Measurements from ENCODE around the gene CYP4F11. TPM values are rescaled to one million over a fixed set of nuclear protein-coding genes. Genes with fewer than 3 reads are reported as not detected.
A peak's percentile ranks its signal among the peaks of the same experiment; 100 is the strongest.
"Not testable (repeated sequence)": the region's sequence is repeated elsewhere in the genome, so short reads cannot be mapped to it uniquely, and the experiment has no call there.

The CYP4F11 gene
- total RNA-seq, 1 donor from 2014 or later: 2.6 TPM

GRCh38 chr19:15883329-15883728, 51.0 kb downstream of the CYP4F11 start:
- not testable (repeated sequence) for DNase-seq (ENCODE audit: low read depth)

GRCh38 chr19:15874821-15875474, 59.4 kb downstream of the CYP4F11 start:
- no peak for DNase-seq (ENCODE audit: low read depth)

- DNase-seq (ENCODE audit: low read depth): not testable (repeated sequence)
These were observed 60.6 kb downstream of the CYP4F11 start for GRCh38 chr19:15873771-15874170.

GRCh38 chr19:15871570-15871969, 62.8 kb downstream of the CYP4F11 start:
- DNase-seq (ENCODE audit: low read depth): no peak

GRCh38 chr19:15869873-15870272, 64.5 kb downstream of the CYP4F11 start:
- DNase-seq (ENCODE audit: low read depth): no peak

- DNase-seq (ENCODE audit: low read depth): peak; percentile 59
These were observed 65.2 kb downstream of the CYP4F11 start for GRCh38 chr19:15869109-15869555.

- peak; percentile 41 for DNase-seq (ENCODE audit: low read depth)
These were observed 67.7 kb downstream of the CYP4F11 start for GRCh38 chr19:15866636-15867035.

GRCh38 chr19:15864824-15865223, 69.5 kb downstream of the CYP4F11 start:
- DNase-seq (ENCODE audit: low read depth): no peak

GRCh38 chr19:15863272-15863671, 71.1 kb downstream of the CYP4F11 start:
- peak; percentile 49 for DNase-seq (ENCODE audit: low read depth)

- no peak for DNase-seq (ENCODE audit: low read depth)
These were observed 71.9 kb downstream of the CYP4F11 start for GRCh38 chr19:15862444-15862843.

Other genes starting within 250 kb of the CYP4F11 start
- not detected in 2 replicates for gene OR10H2, start 206.5 kb downstream of the CYP4F11 start, total RNA-seq
- not detected in 2 replicates for gene OR10H3, start 196.5 kb downstream of the CYP4F11 start, total RNA-seq
- not detected in 2 replicates for gene OR10H5, start 146.9 kb downstream of the CYP4F11 start, total RNA-seq
- gene OR10H1, start 118.9 kb downstream of the CYP4F11 start, total RNA-seq: 0.45 and 1.7 TPM in 2 replicates
- 0.05 and 1.9 TPM in 2 replicates for gene CYP4F2, start 36.5 kb downstream of the CYP4F11 start, total RNA-seq
- gene OR10H4, start 14.5 kb upstream of the CYP4F11 start, total RNA-seq: not detected in 2 replicates
- gene TPM4, start 142.0 kb upstream of the CYP4F11 start, total RNA-seq: 607 and 845 TPM in 2 replicates
- 72.4 and 82.0 TPM in 2 replicates for gene RAB8A, start 177.4 kb upstream of the CYP4F11 start, total RNA-seq
- 0.05 and 6.3 TPM in 2 replicates for gene HSH2D, start 209.2 kb upstream of the CYP4F11 start, total RNA-seq
- not detected in 2 replicates for gene CIB3, start 239.0 kb upstream of the CYP4F11 start, total RNA-seq